Measurements from ENCODE around the gene CDCP1.

GRCh38 chr3:45168451-45168850, 22.3 kb upstream of the CDCP1 start:
- TF ChIP-seq, protein P1, sequence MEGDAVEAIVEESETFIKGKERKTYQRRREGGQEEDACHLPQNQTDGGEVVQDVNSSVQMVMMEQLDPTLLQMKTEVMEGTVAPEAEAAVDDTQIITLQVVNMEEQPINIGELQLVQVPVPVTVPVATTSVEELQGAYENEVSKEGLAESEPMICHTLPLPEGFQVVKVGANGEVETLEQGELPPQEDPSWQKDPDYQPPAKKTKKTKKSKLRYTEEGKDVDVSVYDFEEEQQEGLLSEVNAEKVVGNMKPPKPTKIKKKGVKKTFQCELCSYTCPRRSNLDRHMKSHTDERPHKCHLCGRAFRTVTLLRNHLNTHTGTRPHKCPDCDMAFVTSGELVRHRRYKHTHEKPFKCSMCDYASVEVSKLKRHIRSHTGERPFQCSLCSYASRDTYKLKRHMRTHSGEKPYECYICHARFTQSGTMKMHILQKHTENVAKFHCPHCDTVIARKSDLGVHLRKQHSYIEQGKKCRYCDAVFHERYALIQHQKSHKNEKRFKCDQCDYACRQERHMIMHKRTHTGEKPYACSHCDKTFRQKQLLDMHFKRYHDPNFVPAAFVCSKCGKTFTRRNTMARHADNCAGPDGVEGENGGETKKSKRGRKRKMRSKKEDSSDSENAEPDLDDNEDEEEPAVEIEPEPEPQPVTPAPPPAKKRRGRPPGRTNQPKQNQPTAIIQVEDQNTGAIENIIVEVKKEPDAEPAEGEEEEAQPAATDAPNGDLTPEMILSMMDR (conservative IDR thresholded peaks at IDR 0.05), result no peak
- TF ChIP-seq EZH2 (IDR thresholded peaks at IDR 0.05; ENCODE audit: low read depth), result no peak

All from PC-9 (cell line).